Stimulated activated CD4-positive, alpha-beta T cell treated with anti-CD3 and anti-CD28 coated beads, TNF-alpha, amount 100 ng/mL, for 1 hour (primary cell): ENCODE results near the gene METTL2B.
A peak's percentile ranks its signal among the peaks of the same experiment; 100 is the strongest.
"Not testable (repeated sequence)": the region's sequence is repeated elsewhere in the genome, so short reads cannot be mapped to it uniquely, and the experiment has no call there.

ENCODE experiments used
- DNase-seq, 3 donors: peaks; one replicate each; pipeline ENCODE4 v3.0.0-alpha.2; 2020; ENCODE audit warnings: low read depth in 3 of 3, low spot score in 1 of 3

The METTL2B gene

DNA sequence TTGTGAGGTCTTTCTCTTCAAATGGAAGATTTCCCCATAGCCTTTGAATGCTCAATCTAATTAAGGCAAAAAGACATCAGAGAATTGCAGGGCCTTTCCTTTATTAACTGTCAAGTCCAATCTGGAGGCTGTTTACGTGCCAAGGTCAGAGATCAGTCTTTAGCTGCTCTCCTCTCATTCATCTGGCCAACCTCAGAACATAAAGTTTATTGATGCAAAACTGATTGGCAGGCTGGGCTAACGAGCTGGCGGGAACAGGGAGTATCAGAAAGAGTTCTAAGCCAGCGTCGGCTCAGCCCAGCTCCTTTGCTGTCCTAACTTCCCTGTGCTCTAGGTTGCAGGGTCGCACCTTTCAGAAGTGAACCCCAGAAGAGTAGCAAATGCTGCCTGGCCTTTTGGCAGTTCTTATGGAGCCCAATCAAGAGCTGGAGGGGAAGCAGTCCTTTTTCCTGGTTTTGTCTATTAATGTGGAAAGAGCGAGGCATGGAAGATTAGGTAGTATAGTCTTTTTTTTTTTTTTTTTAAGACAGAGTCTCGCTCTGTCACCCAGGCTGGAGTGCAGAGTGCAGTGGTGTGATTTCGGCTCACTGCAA is 47.5 kb downstream of the METTL2B start:
- DNase-seq: not testable (repeated sequence)

DNA sequence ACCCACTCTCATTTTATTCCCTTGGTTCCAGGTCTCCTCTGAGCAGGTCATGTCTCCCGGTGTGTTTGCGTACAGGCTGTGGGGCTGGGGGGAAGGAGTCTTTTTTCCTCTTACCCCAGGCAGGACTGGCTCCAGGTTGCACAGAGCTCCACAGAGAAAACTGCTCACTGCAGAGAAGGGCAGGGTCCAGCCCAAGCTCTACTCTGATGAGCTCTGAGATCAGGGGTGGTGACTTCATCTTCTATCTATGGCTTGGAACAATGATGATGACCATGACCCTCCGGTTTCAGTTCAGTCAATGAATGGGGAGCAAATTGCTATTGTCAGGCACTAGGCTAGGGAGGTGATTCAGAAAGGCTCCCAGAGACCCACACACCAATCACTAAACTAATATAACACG is 49.0 kb downstream of the METTL2B start:
- DNase-seq: not testable (repeated sequence)

- not testable (repeated sequence) for DNase-seq
These were observed 49.5 kb downstream of the METTL2B start for GRCh38 chr7:128526062-128526466.

DNA sequence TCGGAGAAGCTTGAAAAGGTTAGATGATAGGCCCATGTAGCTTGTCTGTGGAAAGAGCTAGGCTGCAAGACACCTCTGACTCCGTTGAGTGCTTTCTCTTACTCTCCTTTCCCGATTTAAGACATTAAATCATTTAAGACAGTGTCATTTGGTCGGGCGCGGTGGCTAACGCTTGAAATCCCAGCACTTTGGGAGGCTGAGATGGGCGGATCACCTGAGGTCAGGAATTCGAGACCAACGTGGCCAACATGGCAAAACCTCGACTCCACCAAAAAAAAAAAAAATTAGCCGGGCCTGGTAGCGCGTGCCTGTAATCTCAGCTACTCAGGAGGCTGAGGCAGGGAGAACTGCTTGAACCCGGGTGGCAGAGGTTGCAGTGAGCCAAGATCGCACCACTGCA is 52.6 kb downstream of the METTL2B start:
- not testable (repeated sequence) for DNase-seq

DNA sequence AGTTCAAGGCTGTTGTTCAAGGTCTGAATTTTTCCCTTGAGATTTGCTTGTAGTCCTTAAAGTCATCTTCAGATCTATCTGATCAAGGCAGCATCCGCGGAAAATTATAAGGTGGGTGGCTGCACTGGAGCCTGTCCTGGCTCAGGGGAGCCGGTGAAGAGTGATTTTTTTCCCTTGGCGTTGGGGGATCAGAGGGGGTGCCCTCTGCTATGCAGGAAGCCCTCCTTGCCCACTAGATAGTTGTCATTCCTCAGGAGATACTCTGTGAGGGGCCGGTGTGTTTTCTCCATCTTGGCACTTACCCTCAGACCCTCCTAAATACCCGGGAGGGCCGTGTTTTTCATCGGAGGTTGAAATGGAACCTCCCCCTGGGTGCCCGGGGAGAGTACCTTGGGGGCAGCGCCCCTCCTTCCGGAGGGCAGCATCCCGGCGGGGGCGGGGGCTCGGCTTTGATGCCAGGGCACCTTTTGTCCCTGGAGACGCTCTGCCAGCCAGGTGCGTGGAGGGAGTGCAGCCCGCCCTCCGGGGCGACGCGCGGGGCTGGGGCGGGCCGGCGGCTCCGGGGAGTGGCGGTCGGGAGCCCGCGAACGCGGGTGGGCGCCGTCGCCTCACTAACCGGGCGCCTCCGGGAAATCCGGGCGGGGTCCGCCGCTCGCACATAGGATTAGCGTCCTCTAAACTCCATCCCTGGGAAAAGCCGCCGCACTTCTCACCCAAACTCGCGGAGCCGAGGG is 53.7 kb downstream of the METTL2B start:
- DNase-seq: peak in 1 of 3 donors; percentile 27

DNA sequence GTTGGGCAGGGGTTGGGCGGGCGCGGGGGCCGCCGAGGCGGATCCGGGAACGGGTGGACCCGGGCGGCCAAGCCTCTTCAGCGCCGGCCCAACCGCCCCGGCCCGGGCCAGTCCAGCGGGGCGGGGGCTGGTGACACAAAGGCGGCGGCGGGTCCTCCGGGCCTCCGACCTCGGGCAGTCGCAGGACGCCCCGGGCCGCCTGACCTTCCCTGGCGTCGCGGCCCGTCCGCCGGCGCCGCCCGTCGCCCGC is 54.2 kb downstream of the METTL2B start:
- no peak for DNase-seq

DNA sequence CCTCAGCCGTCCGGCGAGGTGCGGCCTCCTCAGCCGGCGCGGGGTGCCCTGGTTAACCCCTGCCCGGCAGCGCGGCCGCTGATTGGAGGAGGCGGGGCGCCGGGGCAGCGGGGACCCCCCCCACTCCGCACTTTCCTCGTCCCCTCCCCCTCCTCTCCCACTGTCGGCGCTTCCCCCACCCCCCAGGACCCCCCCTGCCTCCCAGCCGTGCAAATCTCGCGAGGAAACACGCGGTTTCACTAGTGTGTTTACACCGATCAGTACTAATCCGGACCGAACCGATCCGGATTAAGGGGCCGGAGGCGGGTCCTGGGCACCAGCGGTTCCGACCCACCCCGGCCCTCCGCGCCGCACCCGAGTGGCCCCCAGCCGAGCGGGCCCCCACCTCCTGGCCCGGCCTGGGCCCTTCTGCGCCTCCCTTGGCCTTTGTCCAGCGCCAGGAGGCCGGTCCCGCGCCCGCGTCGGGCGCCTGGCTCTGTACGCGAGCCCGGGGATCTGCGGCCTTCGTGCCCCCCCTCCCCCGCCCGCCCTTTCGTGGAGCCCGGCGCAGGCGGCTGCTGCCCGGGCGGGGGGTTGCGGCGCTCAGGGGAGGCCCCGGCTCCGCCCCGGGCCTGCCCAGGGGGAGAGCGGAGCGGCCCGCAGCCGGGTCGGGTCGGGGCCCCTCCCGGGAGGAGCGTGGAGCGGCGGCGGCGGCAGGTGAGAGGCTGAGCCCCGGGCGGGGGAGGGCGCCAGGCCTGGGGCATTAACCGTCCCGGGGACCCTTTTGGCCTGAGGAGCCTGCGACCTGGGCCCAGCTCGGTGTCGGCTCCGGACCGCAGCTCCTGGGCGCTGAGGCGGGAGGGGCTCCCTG is 54.8 kb downstream of the METTL2B start:
- peak; percentile 35 to 64 (median 61) for DNase-seq

DNA sequence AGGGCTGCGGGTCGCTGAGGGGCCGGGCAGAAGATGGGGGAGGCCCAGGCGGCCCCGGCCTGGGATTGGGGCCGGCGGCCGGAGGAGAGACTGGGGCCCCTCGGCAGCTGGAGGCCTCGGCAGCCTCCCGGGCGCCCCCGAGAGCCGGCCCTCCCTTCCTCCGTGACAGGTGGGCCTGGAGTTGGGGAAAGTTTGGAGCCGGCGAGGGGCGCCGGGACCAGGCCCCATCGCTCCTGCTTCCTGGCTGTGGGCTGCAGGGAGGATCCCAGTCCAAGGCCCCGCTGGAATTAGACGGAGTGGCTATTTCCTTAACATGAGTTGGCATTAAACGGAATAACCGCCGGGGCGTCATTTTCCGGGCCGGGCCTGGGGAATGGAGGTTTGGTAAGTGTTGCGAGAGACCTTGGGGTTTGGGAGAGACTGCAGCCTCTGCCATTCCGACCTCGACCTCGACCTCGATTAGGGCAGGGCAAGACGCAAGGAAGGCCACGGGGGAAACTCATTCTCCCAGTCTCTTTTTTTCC is 55.5 kb downstream of the METTL2B start:
- peak in 1 of 3 donors; percentile 12 for DNase-seq

DNA sequence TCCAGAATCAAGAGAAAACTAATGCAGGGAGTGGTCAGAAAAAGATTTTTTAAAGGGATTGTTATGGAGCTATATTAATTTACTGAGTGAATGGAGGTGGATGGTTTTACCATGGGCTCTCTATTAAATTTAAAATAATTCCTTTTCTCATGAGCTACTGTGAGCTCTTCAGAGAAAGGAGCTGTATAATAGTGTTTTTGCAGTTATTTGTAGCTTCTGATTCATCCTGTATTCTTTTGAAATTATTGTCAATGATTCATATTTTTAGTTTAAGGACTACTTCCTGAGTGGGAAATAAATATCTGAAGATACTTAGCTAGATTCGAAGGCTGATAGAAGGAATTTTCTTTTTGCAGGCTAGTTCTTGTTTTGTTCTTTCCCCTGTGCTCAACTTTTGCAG is 56.4 kb downstream of the METTL2B start:
- not testable (repeated sequence) for DNase-seq

GRCh38 chr7:128537410-128537809 is 60.9 kb downstream of the METTL2B start:
- DNase-seq: not testable (repeated sequence)

- not testable (repeated sequence) for DNase-seq
These were observed 66.0 kb downstream of the METTL2B start for GRCh38 chr7:128542530-128542929.

DNA sequence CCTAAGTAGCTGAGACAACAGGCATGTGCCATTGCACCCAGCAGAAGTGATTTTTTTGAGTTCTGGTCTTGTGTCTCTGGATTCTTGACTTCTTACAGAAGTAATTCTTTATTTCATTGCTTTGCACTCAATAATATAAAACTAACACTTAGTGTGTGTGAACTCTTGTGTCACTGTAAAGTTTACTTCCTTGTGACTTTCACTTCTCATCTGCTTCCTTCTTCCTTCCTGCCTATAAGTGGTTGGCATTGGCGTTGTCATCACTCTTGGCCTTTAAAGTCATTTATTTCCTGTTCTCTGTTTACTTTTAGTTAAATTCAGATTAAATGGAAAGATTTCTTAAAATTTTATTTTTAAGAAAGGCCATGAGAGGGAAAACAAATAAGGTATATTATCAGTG is 66.8 kb downstream of the METTL2B start:
- not testable (repeated sequence) for DNase-seq

- not testable (repeated sequence) for DNase-seq
These were observed 69.8 kb downstream of the METTL2B start for GRCh38 chr7:128546319-128546851.

- no peak for DNase-seq
These were observed 74.4 kb downstream of the METTL2B start for GRCh38 chr7:128550920-128551319.

DNA sequence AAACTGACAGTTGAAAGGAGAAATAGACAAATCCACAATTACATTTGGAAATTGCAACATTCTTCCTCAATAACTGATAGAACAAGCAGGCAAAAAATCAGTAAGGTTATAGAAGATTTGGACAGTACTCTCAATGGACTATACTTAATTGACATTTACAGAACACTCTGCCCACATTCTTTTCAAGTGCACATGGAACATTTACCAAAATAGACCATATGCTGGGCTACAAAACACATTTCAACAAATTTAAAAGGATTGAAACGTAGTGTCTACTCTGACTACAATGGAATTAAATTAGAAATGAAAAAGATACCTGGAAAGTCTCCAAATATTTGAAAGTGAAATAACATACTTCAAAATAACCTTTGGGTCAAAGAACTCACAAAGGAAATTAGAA is 77.8 kb downstream of the METTL2B start:
- not testable (repeated sequence) for DNase-seq
